HFFc6 (cell line): ENCODE measurements around the gene PRKAG2. TPM values are rescaled to one million over a fixed set of nuclear protein-coding genes. Genes with fewer than 3 reads are reported as not detected.
"Not testable (repeated sequence)": the region's sequence is repeated elsewhere in the genome, so short reads cannot be mapped to it uniquely, and the experiment has no call there.

Source experiments
- DNase-seq: peaks from one replicate; pipeline ENCODE4 v3.0.0-alpha.2; 2018
- H3K27ac Mint-ChIP-seq: 2 replicates; pipeline ENCODE4 v1.8.0; 2020; ENCODE audit warnings: mild to moderate bottlenecking, mixed read lengths
- H3K27me3 Mint-ChIP-seq: 2 replicates; pipeline ENCODE4 v1.8.0; 2021; ENCODE audit warnings: mild to moderate bottlenecking, moderate library complexity, mixed read lengths; ENCODE audit not compliant: insufficient read depth
- H3K36me3 Mint-ChIP-seq: 2 replicates; pipeline ENCODE4 v1.8.0; 2021; ENCODE audit warnings: low read depth, mixed read lengths
- H3K4me1 Mint-ChIP-seq: 2 replicates; pipeline ENCODE4 v1.8.0; 2020; ENCODE audit warnings: low read depth, mixed read lengths
- H3K4me3 Mint-ChIP-seq: 2 replicates; pipeline ENCODE4 v1.8.0; 2020; ENCODE audit warnings: mild to moderate bottlenecking, moderate library complexity, mixed read lengths
- H3K9me3 Mint-ChIP-seq: 2 replicates; pipeline ENCODE4 v1.8.0; 2020; ENCODE audit warnings: mild to moderate bottlenecking, mixed read lengths
- total RNA-seq, 6 experiments: library from RNA; stranded (reverse); fragmentation: NEBNext Ultra II Directional; extraction: Animal tissue kit (Norgen Biotek cat#: 25700); gene quantifications; 2 replicates in 1 of 6; 3 replicates in 5 of 6; pipeline ENCODE4 v1.2.3, GENCODE V29; 2021
- TF ChIP-seq, protein P1 (sequence below): fragments of 200-600 bp; sonication (generic); IDR thresholded peaks from 2 replicates; pipeline ENCODE4 v1.5.0; 2021; ENCODE audit warnings: antibody characterized with exemption, mild to moderate bottlenecking

PRKAG2 gene
- total RNA-seq, 6 experiments from 2014 or later: 15.1 to 19.2 (median 18.4) TPM

DNA sequence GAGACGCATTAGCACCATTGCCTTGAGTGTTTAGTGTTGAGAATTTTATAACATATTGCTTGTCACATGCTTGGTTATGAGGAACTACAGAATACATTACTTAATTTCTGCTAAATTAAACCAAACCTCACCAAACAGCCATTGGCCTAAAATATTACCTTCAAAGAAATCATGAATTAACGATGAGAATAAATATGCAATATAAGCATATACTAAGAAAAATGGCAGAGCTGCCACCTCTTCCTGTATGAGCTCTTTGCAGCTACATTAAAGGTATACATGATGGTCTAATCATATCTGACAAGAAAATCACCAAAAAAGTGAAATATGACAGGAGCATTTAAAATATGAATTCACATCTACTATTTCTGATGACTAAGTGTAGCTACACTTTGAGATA, 352.1 kb downstream of the PRKAG2 start:
- H3K27me3 Mint-ChIP-seq: peaks cover 9% of the 10 kb centered on the region
- H3K36me3 Mint-ChIP-seq: peaks cover under 1% of the 10 kb centered on the region; the same call in 1 of the 2 replicates
- H3K27ac Mint-ChIP-seq: no peak overlapping the region
- peaks cover 7% of the 10 kb centered on the region for H3K4me1 Mint-ChIP-seq
- no peak overlapping the region for H3K4me3 Mint-ChIP-seq
- H3K9me3 Mint-ChIP-seq: peaks cover 6% of the 10 kb centered on the region; the same call in 1 of the 2 replicates
- TF ChIP-seq, protein P1, sequence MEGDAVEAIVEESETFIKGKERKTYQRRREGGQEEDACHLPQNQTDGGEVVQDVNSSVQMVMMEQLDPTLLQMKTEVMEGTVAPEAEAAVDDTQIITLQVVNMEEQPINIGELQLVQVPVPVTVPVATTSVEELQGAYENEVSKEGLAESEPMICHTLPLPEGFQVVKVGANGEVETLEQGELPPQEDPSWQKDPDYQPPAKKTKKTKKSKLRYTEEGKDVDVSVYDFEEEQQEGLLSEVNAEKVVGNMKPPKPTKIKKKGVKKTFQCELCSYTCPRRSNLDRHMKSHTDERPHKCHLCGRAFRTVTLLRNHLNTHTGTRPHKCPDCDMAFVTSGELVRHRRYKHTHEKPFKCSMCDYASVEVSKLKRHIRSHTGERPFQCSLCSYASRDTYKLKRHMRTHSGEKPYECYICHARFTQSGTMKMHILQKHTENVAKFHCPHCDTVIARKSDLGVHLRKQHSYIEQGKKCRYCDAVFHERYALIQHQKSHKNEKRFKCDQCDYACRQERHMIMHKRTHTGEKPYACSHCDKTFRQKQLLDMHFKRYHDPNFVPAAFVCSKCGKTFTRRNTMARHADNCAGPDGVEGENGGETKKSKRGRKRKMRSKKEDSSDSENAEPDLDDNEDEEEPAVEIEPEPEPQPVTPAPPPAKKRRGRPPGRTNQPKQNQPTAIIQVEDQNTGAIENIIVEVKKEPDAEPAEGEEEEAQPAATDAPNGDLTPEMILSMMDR: no peak
- no peak for DNase-seq

DNA sequence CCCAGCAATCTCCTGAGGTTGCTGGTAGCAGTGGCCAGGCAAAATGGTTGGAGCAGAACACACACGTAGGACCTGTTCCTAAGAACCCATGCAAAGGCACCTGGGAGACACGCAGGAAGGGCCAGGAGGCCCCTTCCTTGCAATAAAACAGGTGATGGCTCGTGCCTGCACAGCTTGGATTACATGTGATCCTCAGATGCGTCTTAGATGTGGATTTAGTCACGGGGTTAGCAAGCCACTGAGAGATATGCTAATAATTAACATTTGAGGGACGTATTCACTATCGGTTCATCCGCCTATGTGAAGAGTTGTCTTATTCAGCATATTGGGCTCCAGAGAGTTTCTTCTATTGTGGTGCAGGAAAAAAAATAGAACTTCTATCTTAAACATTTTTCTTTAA, 352.6 kb downstream of the PRKAG2 start:
- no peak for DNase-seq
- Mint-ChIP-seq H3K9me3 (peaks cover 3% of the 10 kb centered on the region; the same call in 1 of the 2 replicates), H3K36me3 (no peaks in the 10 kb centered on the region), H3K4me1 (peaks cover 7% of the 10 kb centered on the region), H3K27ac (no peak overlapping the region), H3K4me3 (no peak overlapping the region), H3K27me3 (peaks cover 7% of the 10 kb centered on the region)
- TF ChIP-seq, protein P1: no peak

DNA sequence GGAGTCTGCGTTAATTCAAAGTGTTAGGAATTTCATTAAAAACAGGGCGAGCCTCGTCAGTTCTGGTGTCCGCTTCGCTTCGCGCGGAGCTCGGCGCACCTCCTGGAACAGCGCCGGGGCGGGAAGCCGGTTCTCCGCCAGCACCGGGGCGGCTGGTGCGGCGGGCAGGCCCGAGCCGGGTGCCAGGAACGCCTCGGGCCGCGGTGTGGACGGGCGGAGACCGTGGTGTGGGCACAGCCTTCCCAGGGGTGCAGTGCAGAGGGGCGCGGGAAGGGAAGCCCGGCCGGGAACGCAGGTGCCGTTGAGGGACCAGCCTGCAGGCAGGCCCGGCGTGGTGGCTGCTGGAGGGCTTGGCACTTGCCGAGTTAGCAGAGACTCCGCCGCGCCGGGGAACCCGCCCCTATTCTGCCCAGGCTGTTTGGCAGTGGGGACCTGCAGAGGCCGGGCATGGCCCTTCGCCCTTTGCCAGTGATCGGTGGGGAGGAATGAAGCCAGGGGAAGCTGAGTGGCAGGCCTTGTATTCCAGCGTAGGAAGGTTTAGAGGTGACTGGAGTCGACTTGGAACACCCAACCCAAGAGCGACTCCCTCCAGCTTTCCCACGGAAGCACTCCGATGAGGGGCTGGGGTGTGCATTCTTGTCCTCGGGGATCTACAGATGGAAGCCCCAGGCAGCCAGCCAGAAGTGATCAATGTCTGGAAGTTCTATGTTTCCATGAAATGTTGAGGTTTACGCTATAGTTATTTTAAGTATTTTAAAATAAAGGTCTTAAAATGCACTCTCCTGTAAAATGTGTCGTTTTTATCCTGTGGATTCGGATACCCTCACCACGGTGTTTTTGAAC, 356.3 kb downstream of the PRKAG2 start:
- Mint-ChIP-seq H3K9me3 (no peaks in the 10 kb centered on the region), H3K36me3 (peaks cover 16% of the 10 kb centered on the region), H3K4me3 (peak overlapping the region; percentile 99), H3K4me1 (peaks cover 30% of the 10 kb centered on the region), H3K27ac (peak overlapping the region; percentile 97), H3K27me3 (peaks cover 5% of the 10 kb centered on the region)
- DNase-seq: no peak
- TF ChIP-seq, protein P1: no peak

DNA sequence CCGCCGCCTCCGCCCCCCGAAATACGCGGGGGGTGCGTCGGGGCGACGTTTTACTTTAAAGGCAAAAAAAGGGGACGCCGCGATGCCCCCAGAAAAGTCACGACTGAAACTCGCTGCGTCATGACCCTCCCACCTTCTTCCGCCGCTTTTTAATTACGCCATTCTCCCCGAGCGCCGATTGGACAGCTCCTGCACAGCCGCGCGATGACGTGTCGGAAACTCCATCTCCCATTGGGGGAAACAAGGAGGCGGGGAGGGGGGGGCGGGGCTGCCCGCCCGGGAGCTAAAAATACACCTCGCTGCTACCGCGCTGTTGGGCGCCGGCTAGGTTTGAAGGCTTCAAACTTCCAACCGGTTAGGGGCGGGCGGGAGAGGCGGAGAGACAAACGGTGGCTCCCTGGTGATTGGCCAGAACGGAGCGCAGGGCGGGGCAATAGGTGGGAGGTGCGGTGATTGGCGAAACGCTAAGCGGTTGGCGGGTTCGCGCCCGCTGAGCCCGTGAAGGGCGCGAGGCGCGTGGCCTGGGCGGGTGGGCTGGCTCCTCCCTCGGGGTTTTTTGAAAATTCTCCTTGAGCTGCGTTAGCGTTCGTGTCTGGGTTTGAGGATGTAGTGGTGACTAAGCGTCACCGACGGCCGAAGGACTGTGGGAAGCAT, 357.0 kb downstream of the PRKAG2 start, which contains the start of gene RHEB:
RHEB (minus strand) TSS at position 131 of the 654 bp plus-strand sequence. CDS start 384 bp downstream, outside the sequence.
- Mint-ChIP-seq H3K4me3 (peak within 1 kb of the TSS; percentile 99), H3K4me1 (peaks cover 38% of the 10 kb centered on the region), H3K27ac (peak within 1 kb of the TSS; percentile 97), H3K27me3 (peaks cover 5% of the 10 kb centered on the region), H3K9me3 (no peaks in the 10 kb centered on the region), H3K36me3 (peaks cover 16% of the 10 kb centered on the region)
- TF ChIP-seq, protein P1: no peak
- peak; percentile 99 for DNase-seq

DNA sequence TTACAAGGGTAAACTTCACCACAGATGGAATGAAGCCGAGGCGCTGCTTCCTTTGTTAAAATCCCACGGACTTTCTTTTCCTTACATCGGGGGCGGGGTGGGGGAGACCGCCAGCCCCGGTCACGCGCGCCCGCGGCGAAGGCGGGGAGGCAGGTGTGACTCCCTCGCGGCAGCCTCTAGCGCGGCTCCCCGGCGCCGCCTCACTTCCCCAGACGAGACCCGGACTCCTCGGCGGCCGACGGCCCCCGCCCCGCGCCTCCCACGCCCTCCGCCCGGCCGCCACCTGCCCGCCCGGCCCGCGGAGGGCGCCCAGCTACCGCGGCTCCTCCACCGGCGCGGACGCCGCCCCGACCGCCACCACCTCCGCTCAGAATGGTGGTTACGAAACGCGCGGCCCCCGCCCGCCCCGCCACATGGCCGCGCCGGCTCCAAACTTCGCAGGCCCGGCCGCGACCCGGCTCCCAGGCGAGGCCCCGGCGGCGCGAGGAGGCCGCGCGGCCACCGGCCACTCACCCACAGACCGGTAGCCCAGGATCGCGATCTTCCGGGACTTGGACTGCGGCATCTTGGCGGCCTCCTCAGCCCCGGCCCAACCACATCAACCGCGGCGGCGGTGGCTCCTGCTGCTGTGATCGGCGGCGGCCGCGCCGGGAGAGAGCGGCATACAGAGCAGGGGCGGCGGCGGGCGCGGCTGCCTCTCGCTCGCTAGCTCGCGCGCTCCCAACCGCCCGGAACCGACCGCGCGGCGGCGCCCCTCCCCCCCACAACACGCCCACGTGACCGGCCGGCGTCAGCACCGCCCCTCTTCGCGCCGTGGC, 357.8 kb downstream of the PRKAG2 start:
- Mint-ChIP-seq H3K36me3 (peaks cover 20% of the 10 kb centered on the region), H3K4me1 (peaks cover 45% of the 10 kb centered on the region), H3K27ac (peak overlapping the region; percentile 97), H3K4me3 (peak overlapping the region; percentile 99)
- H3K9me3 Mint-ChIP-seq, H3K27me3 Mint-ChIP-seq: not testable (repeated sequence)
- peak; percentile 20 for DNase-seq
